GM21737 (cell line): ENCODE measurements around the gene TXN.
A peak's percentile ranks its signal among the peaks of the same experiment; 100 is the strongest.
"Not testable (repeated sequence)": the region's sequence is repeated elsewhere in the genome, so short reads cannot be mapped to it uniquely, and the experiment has no call there.

ENCODE experiments used
- ATAC-seq: cut with Tn5 transposase; IDR thresholded peaks from one replicate; pipeline ENCODE4 v1.9.1; 2021; ENCODE audit warnings: mild to moderate bottlenecking, moderate library complexity; ENCODE audit not compliant: unreplicated experiment

The TXN gene

DNA sequence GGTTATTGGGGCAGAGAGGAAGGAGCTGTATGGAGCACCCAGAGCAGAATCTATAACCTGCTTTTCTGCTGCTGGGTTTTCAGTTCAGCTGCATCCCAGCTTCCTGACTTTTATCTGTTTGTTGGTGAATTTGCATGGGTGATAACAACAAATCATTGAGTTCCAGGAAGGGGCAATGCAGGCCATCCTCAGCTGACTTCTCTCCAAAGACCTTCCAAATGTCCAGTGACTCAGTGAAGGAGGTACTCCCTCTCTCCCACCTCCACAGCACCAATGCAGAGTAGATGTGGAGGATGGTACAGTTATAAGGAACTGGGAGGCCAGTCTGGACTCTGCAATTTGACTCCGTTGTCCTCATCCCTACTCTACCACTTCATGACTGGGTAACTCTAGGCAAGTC lies 1.6 kb upstream of the TXN start:
- no peak for ATAC-seq

DNA sequence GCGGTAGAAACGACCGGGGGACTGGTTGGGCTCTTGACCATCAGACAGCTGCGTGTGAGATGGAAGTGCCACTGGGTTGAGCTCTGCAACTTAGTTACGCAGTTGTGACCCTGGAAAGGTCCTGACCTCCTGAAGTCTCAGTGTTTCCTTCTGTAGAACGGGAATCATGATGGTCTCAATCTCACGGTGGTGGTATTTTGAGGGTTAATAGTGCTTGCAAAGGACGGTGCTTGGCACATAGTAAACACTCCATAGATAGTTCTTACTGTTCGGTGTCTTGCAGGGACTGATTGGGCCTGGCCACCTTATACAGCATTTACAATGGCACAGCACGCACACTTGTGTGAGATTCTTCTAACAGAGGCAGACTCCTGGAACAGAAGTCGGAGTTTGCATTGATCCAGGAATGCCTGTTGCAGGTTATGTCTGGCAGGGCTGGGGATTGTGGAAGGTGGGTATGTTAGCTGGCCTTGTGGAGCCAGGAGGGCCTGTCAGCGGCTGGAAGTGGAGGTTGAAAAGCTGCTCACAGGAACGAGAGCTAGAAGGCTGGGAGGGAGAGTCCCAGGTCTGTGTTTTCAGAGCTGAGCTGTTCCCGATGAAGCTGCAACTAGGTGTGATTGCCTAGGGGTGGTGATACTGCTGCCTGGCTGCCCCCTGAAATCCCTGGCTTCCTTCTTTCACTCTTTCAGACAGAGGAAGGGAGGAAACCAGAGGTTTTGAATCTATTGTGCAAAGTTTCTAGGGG lies 962 bp upstream of the TXN start:
- no peak for ATAC-seq

GRCh38 chr9:110255463-110256379 lies 586 bp downstream of the TXN start:
- ATAC-seq, result peak; percentile 22

DNA sequence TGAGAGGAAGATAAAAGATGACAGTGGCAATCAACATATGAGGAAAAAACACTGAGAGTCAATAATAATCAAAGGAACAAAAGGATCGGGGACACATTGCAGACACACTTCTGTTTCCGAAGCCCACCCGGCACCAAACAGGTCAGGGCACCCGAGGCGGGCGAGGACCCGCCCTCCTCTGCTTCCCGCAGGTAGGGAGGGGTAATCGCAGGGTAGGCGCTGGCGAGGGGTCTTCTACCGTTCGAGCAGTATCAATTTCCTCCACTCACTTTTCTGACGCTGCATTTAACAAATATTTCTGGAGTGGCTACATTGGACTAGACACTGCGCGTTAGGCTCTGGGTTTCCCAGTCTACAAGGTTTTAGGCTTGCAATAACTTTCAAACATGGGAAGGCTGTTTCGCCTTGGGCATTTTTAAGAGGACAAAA lies 1.3 kb downstream of the TXN start:
- ATAC-seq, result no peak

- ATAC-seq, result no peak
These were observed 1.8 kb downstream of the TXN start for GRCh38 chr9:110254500-110254899.

DNA sequence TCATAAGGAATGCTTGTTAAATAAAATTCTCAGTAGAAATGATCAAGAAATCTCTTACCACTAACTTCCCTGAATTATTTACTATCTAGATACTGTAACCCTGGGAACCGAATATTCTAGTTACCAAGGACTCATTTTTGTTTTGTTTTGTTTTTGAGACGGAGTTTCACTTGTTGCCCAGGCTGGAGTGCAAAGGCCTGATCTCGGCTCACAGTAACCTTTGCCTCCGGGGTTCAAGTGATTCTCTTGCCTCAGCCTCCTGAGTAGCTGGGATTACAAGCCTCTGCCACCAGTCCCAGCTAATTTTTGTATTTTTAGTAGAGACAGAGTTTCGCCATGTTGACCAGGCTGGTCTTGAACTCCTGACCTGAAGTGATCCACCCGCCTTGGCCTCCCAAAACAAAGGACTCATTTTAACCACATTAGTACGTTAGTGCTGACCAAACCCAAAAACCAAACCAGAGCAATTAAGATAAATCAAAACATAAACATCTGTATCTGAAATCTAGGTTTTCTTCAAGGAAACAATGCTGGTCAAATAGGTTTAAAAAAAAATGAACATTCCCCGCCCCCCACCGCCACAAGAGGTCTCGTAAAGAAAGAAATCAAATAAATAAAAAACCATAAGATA lies 3.7 kb downstream of the TXN start:
- ATAC-seq, result no peak

GRCh38 chr9:110251770-110252169 lies 4.5 kb downstream of the TXN start:
- ATAC-seq, result not testable (repeated sequence)

DNA sequence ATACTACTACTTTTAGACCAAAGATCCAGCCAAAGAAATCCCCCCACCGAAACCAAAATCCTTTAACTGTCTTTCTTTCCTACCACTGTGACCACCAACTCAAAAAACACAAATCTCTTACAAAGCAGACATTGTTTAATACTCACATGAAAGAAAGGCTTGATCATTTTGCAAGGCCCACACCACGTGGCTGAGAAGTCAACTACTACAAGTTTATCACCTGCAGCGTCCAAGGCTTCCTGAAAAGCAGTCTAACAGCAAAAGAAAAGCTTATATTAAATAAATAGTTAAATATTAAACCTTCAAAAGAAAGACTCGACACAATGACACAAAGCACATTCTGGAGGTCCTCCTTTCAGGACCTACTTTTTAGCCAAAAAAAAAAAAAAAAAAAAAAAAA lies 5.1 kb downstream of the TXN start:
- no peak for ATAC-seq

GRCh38 chr9:110249603-110250002 lies 6.7 kb downstream of the TXN start:
- no peak for ATAC-seq

DNA sequence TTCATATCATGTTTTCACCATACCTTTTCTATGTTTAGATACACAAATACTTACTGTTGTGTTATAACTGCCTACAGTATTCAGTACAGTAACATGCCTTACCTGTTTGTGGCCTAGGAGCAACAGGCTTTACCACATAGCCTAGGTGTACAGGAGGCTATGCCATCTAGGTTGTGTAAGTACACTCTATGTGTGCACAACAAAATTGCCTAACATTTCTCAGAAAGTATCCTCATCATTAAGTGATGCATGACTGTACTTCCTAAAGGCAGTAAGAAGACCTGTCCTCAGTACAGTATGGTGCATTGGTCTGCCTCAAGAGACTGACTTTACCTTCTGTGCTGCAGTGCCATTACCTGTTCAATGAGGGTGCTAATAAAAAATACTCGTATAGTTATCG lies 7.9 kb downstream of the TXN start:
- no peak for ATAC-seq

GRCh38 chr9:110246214-110246613 lies 10.1 kb downstream of the TXN start:
- ATAC-seq, result no peak

DNA sequence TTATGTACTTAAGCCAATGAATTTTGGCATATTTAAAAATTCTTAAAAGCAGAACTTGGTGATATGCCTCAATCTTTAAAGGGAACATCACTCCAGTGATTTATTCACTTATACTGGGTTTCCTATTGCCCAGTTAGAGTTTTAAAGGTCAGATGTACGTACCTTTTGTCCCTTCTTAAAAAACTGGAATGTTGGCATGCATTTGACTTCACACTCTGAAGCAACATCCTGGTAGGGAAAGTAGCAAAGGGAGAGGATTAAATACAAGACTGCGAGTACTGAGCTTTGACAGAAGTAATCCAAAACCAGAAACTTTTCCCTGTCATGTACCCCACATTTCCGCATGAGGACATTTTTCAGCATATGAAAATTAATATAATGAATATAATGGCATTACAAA lies 11.7 kb downstream of the TXN start:
- ATAC-seq, result no peak

- ATAC-seq, result no peak
These were observed 14.4 kb downstream of the TXN start for GRCh38 chr9:110241858-110242321.

DNA sequence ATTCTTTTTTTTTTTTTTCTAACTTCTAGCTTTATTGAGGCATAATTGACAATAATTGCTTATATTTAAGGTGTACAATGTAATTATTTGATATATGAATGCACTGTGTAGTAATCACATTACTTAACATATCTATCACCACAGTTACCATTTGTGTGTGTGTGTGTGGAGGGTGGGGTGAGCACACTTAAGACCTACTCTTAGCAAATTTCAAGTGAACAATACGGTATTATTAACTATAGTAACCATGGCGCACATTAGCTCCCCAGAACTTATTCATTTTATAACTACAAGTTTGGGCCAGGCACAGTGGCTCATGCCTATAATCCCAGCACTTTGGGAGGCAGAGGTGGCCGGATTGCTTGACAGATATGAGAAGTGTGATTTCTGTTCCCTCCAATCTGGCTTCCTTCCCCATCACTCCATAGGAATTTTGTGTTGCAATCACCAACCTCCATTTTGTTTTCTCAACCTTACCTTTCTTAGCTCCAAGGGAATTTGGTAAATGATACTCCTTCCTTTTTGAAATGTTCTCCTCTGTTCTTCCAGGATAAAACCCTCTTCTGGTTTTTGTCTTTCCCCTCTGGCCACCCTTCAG lies 14.9 kb downstream of the TXN start:
- ATAC-seq, result no peak

- no peak for ATAC-seq
These were observed 16.1 kb downstream of the TXN start for GRCh38 chr9:110240198-110240597.

DNA sequence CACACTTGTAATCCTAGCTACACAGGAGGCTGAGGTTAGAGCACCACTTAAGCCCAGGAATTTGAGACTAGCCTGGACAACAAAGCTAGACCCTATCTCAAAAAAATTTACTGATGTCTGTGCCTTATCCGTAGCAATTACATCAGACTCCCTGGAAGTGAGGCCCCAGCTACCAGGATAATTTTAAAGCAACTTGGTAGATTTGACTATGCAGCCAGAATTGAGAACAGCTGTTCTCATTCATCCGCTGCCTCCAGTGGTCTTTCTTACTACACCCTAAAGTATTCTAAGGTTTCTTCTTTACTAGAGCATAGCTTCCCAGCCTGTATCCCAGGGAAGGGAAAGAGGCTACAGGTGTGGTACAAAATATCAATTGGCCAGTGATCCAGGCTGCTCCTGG lies 28.0 kb downstream of the TXN start:
- no peak for ATAC-seq

DNA sequence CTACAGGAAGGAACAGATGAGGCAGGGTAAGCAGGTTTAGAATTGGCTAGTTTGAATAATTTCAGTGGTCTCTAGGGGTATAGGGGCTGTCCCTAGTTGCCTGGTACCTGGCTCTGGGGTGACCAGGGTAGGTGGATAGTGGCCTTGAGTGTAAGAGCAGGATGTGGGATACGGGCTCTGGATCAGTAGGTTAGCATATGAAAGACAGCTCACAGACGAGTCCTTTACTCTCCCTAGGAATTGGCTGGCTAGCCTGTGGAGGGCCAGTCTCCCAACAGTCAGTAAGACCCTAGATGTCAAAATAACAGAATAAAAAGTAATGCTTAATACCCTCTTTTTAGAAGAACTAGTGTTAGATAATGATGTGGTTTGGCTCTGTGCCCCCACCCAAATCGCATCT lies 31.7 kb downstream of the TXN start:
- ATAC-seq, result no peak

- no peak for ATAC-seq
These were observed 35.5 kb downstream of the TXN start for GRCh38 chr9:110220809-110221208.

GRCh38 chr9:110217656-110218099 lies 38.6 kb downstream of the TXN start:
- ATAC-seq, result no peak

GRCh38 chr9:110214586-110215355 lies 41.5 kb downstream of the TXN start:
- ATAC-seq, result no peak
